Astrocyte (in vitro differentiated cells and primary cell): ENCODE measurements around the gene MAOB. TPM values are rescaled to one million over a fixed set of nuclear protein-coding genes. Genes with fewer than 3 reads are reported as not detected.
A peak's percentile ranks its signal among the peaks of the same experiment; 100 is the strongest.

Experiments used
- DNase-seq: peaks from one replicate; pipeline ENCODE4 v3.0.0-alpha.2; 2010; ENCODE audit warnings: low read depth
- FAIRE-seq: peaks from 2 replicates; lab custom pipeline; 2011; peaks lifted over from hg19 to GRCh38; lab: Jason Lieb, UNC
- H2AFZ ChIP-seq: 2 replicates; pipeline ENCODE4 v1.6.0; 2012; ENCODE audit warnings: low read depth, low read length, inconsistent platforms
- H3K27ac ChIP-seq: 2 replicates; pipeline ENCODE4 v1.5.1; 2011; ENCODE audit warnings: low read depth, low read length, inconsistent platforms
- H3K27me3 ChIP-seq: 2 replicates; pipeline ENCODE4 v1.6.0; 2011; ENCODE audit warnings: low read length, inconsistent platforms; ENCODE audit not compliant: insufficient read depth
- H3K36me3 ChIP-seq: 2 replicates; pipeline ENCODE4 v1.5.1; 2011; ENCODE audit warnings: low read length, inconsistent platforms; ENCODE audit not compliant: insufficient read depth
- H3K4me1 ChIP-seq: 2 replicates; pipeline ENCODE4 v1.5.1; 2011; ENCODE audit warnings: low read length, inconsistent platforms; ENCODE audit not compliant: insufficient read depth
- H3K4me2 ChIP-seq: 2 replicates; pipeline ENCODE4 v1.6.0; 2012; ENCODE audit warnings: low read length, inconsistent platforms
- H3K4me3 ChIP-seq: 2 replicates; pipeline ENCODE4 v1.5.1; 2011; ENCODE audit warnings: low read depth, mild to moderate bottlenecking, low read length, inconsistent platforms; ENCODE audit not compliant: insufficient read depth
- H3K79me2 ChIP-seq: 2 replicates; pipeline ENCODE4 v1.6.0; 2012; ENCODE audit warnings: mild to moderate bottlenecking, low read length, inconsistent platforms; ENCODE audit not compliant: insufficient read depth
- H3K9ac ChIP-seq: 2 replicates; pipeline ENCODE4 v1.6.0; 2012; ENCODE audit warnings: mild to moderate bottlenecking, low read length, inconsistent platforms
- H3K9me3 ChIP-seq: 2 replicates; pipeline ENCODE4 v1.5.1; 2012; ENCODE audit warnings: low read depth, mild to moderate bottlenecking, low read length, inconsistent platforms; ENCODE audit not compliant: insufficient read depth
- H4K20me1 ChIP-seq: 2 replicates; pipeline ENCODE4 v1.6.0; 2012; ENCODE audit warnings: low read length, inconsistent platforms; ENCODE audit not compliant: insufficient read depth
- H3K27ac Mint-ChIP-seq: one replicate; pipeline ENCODE4 v1.8.0; 2021; ENCODE audit warnings: mild to moderate bottlenecking, mixed read lengths; ENCODE audit not compliant: unreplicated experiment
- H3K27me3 Mint-ChIP-seq: one replicate; pipeline ENCODE4 v1.8.0; 2021; ENCODE audit warnings: low read depth, mixed read lengths; ENCODE audit not compliant: unreplicated experiment
- H3K36me3 Mint-ChIP-seq: one replicate; pipeline ENCODE4 v1.8.0; 2021; ENCODE audit warnings: low read depth, mixed read lengths; ENCODE audit not compliant: unreplicated experiment
- H3K4me1 Mint-ChIP-seq: one replicate; pipeline ENCODE4 v1.8.0; 2021; ENCODE audit warnings: low read depth, mixed read lengths; ENCODE audit not compliant: unreplicated experiment
- H3K4me3 Mint-ChIP-seq: one replicate; pipeline ENCODE4 v1.8.0; 2021; ENCODE audit warnings: mild to moderate bottlenecking, moderate library complexity, mixed read lengths; ENCODE audit not compliant: unreplicated experiment
- H3K9me3 Mint-ChIP-seq: one replicate; pipeline ENCODE4 v1.8.0; 2021; ENCODE audit warnings: mild to moderate bottlenecking, mixed read lengths; ENCODE audit not compliant: unreplicated experiment
- CTCF ChIP-seq: IDR thresholded peaks from 2 replicates; pipeline ENCODE4 v1.5.1; 2011; ENCODE audit warnings: low read depth, mild to moderate bottlenecking, inconsistent platforms, low read length, moderate library complexity; ENCODE audit not compliant: insufficient read depth
- EZH2 ChIP-seq: IDR thresholded peaks from 2 replicates; pipeline ENCODE4 v1.6.1; 2012; ENCODE audit warnings: mild to moderate bottlenecking, low read length, inconsistent platforms; ENCODE audit not compliant: insufficient read depth
- total RNA-seq: library from RNA; stranded (reverse); gene quantifications from 2 replicates; pipeline ENCODE4 v1.2.1, GENCODE V29; 2021

MAOB gene
- total RNA-seq, 1 donor from 2014 or later = 0.20 TPM

- Histone ChIP-seq H4K20me1 (no peaks in the 10 kb centered on the region), H3K36me3 (no peaks in the 10 kb centered on the region), H3K27ac (no peak overlapping the region), H3K4me1 (no peaks in the 10 kb centered on the region), H3K9ac (no peak overlapping the region), H3K27me3 (no peaks in the 10 kb centered on the region), H3K79me2 (no peaks in the 10 kb centered on the region), H3K4me2 (no peak overlapping the region), H3K4me3 (no peak overlapping the region), H2AFZ (no peak overlapping the region), H3K9me3 (no peaks in the 10 kb centered on the region)
- Mint-ChIP-seq H3K27ac (no peak overlapping the region), H3K36me3 (no peaks in the 10 kb centered on the region), H3K9me3 (no peaks in the 10 kb centered on the region), H3K27me3 (no peaks in the 10 kb centered on the region), H3K4me1 (no peaks in the 10 kb centered on the region), H3K4me3 (no peak overlapping the region)
- TF ChIP-seq CTCF (no peak), EZH2 (no peak)
- FAIRE-seq (peak; percentile 73), DNase-seq (no peak)
These were observed 27.8 kb upstream of the MAOB start for GRCh38 chrX:43910012-43910411.

- no peaks in the 10 kb centered on the region for H3K36me3 ChIP-seq
- no peaks in the 10 kb centered on the region for H3K9me3 Mint-ChIP-seq
- TF ChIP-seq CTCF (no peak), EZH2 (no peak)
- FAIRE-seq = peak; percentile 60
- no peak for DNase-seq
- no peak overlapping the region for H3K4me2 ChIP-seq
- H3K4me1 ChIP-seq = no peaks in the 10 kb centered on the region
- no peaks in the 10 kb centered on the region for H3K27me3 ChIP-seq
- no peaks in the 10 kb centered on the region for H3K36me3 Mint-ChIP-seq
- no peak overlapping the region for H2AFZ ChIP-seq
- no peaks in the 10 kb centered on the region for H3K9me3 ChIP-seq
- H3K4me1 Mint-ChIP-seq = no peaks in the 10 kb centered on the region
- H3K79me2 ChIP-seq = no peaks in the 10 kb centered on the region
- H3K4me3 Mint-ChIP-seq = no peak overlapping the region
- no peak overlapping the region for H3K27ac Mint-ChIP-seq
- no peak overlapping the region for H3K27ac ChIP-seq
- no peak overlapping the region for H3K9ac ChIP-seq
- H3K4me3 ChIP-seq = no peak overlapping the region
- no peaks in the 10 kb centered on the region for H3K27me3 Mint-ChIP-seq
- no peaks in the 10 kb centered on the region for H4K20me1 ChIP-seq
These were observed 26.9 kb upstream of the MAOB start for GRCh38 chrX:43909141-43909540.

GRCh38 chrX:43899878-43900815 is 17.9 kb upstream of the MAOB start:
- TF ChIP-seq CTCF (no peak), EZH2 (no peak)
- Histone ChIP-seq H3K4me3 (no peak overlapping the region), H3K4me1 (no peaks in the 10 kb centered on the region), H3K36me3 (no peaks in the 10 kb centered on the region), H3K9me3 (no peaks in the 10 kb centered on the region), H4K20me1 (no peaks in the 10 kb centered on the region), H3K27ac (no peak overlapping the region), H3K9ac (no peak overlapping the region), H3K27me3 (no peaks in the 10 kb centered on the region), H2AFZ (no peak overlapping the region), H3K79me2 (no peaks in the 10 kb centered on the region), H3K4me2 (no peak overlapping the region)
- no peak overlapping the region for H3K27ac Mint-ChIP-seq
- no peaks in the 10 kb centered on the region for H3K9me3 Mint-ChIP-seq
- no peak for FAIRE-seq
- no peak overlapping the region for H3K4me3 Mint-ChIP-seq
- H3K36me3 Mint-ChIP-seq = no peaks in the 10 kb centered on the region
- no peak for DNase-seq
- H3K4me1 Mint-ChIP-seq = no peaks in the 10 kb centered on the region
- no peaks in the 10 kb centered on the region for H3K27me3 Mint-ChIP-seq
